Islet precursor cell (in vitro differentiated cells): ENCODE results near the gene CDH22.

ENCODE experiments used
- DNase-seq: peaks from one replicate; pipeline ENCODE4 v3.0.0-alpha.2; 2018

CDH22 gene

DNA sequence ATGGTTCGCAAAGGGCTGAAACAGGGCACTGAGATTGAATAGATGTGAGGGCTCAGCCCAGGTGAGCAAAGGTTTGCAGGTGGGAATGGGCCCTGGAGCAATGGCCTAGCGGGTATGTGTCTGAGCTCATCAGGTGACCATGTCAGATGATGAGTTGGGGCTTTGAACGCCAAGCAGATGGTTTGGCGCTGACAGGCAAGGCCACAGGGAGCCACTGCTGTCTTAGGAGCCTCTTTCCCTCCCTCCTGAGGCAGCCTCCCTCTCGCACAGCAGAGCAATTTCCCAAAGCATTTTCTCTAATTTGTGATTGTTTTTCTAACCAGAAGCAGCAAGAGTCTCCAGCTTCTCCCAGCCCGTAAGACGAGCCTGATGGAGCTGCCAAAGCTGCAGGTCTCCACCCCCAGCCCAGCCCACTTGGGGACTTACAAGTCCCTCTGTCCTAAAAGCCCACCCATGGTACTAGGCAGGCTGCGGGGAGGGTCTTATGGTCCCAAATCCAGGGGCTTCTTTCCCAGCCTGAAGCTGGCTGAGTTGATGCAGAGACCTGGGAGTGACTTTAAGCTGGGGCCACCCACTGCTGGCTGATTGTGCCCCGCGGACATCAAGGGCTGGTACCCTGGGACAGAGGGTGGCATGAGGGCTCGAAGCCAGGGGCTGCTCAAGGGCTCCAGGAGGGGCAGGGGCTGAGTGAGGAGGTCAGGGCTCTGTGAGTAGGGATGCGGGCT lies 11.6 kb downstream of the CDH22 start:
- DNase-seq, result no peak

DNA sequence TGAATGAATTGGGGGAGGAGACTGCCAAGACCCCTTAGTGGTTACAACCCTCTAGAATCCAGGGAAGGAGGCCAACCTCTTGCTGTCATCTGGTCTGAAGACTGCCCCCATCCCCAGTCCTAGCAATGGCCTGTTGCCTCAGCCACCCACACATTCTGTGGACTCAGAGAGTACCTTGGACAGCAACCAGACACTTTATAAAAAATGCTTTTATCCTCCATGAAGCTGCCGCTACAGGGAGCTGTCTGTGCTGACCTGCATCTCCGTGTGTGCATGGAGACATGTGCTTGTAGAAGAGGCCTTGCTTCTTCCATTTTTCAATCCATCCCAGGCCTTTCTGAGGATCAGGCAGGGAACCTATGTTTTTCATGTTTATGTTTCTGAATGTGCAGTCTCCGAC lies 15.2 kb downstream of the CDH22 start:
- DNase-seq, result peak; percentile 79

DNA sequence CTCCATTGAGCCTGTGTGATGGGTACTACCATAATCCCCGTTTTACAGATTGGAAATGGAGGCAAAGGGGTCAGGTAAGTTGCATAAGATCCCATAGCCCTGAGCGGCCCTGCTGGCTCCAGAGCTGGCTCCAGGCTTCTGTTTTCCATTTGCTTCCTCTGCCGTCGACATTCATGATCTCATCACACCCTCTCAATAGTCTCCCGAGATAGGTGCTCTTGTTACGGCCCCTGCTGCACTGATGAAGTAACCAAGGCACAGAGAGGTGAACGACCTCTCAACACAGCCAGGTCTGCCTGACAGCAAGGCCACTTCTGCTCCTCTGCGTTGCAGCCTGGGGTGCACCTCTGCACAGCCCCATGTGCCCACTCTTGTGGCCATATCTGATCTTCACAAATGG lies 16.9 kb downstream of the CDH22 start:
- DNase-seq, result no peak

DNA sequence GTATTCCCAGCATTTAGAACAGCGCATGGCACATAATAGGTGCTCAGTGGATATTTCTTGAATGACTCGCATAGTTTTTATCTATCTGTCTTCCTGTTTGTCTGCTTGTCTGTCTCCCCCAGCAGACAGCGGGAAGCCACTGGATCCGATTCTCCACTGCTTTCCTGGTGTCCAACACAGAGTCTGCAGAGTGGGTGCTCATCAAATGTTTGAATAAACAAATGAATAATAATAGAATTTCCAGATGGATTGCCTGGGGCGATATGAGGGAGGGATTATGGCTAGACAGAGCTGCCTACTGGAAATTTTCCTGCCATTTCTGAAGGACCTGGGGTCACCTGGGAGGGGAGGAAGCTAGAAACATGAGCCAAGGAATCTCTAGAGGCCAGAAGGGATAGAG lies 18.9 kb downstream of the CDH22 start:
- DNase-seq, result no peak

DNA sequence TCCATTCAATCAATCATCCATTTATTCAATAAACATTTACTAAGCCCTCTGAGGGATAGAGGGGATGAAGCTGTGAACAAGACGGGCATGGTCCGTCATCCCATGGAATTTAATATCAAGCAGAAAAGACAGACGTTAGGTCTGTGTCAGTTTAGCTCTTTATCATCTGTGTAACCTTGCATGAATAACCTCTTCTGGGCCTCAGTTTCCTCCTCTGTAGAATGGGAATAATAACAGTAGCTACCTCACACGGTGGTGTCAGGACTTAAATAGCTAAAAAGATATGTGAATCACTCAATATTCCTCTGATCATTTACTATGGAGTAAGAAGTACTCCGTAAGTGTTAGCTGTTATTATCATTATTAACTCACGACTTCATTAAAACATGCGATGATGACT lies 21.3 kb downstream of the CDH22 start:
- no peak for DNase-seq

DNA sequence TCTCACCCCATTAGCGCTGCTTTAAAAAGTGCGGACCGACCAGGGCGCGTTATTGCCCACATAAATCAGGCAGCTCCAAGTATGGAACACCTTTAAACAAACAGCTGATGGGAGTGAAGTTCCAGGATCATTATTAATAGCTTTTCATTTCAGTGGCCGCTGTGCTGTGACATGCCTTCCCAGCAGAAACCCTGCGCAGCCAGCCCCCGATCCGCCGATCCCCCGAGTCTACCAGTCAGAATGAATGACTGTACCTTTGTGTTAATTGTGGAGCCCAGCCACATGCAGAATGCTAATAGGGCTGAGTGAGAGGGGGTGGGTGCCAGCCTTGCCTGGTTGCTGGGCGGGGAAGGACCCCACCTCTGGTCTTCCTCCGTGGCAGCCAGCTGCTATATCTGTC lies 21.9 kb downstream of the CDH22 start:
- DNase-seq, result no peak

DNA sequence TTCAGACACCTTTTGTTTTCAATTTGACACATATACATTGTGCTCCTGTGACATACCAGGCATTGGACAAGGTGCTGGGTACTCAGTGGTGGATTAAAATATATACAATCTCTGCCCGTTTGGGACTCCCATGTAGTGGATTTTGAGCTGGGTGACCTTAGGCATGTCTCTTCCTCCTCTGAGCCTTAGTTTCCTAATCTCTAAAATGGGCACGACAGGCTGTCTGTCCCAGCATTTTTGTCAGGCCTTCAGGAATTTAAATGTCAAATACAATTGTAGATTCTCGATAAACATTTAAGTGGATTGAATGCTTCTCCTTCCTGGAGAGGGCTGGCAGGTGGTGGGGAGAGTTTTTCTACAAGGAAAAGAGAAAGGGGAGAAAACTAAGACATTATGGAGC lies 22.6 kb downstream of the CDH22 start:
- no peak for DNase-seq

DNA sequence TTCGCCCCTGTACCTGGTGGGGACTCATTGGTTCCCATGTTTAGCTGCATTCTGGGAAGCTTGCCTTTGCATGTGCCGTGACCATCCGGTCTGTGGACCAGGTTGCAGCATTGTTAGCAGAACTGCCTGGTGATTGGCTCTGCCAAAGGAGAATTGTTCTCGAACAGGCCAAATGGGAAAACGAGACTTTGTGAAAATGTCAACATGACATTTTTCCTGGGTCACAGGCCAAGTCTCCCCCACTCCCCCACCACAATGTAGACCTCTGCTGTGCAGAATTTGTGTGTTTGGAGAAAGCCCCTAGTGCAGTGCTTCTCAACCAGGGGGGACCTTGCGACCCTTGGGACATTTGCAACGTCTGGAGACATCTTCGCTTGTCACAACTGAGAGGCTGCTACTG lies 23.2 kb downstream of the CDH22 start:
- no peak for DNase-seq

DNA sequence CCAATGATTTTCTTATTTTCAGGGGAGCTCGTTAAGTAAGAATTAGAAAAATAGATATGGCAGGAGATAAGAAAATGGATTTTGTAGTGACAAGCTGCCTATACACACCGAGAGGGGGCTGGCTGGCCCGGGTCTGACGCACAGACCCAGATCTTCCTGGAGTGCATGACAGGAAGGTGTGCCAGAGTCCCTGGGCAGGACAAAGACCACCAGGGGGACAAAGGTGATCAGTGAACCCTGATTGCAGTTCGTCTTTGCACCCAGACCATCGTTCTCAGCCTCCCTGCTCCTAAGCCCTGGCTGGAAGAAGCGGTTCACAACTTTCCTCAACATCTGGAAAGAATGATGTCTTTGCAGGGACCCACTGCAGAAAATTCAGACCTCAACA lies 24.3 kb downstream of the CDH22 start:
- no peak for DNase-seq

DNA sequence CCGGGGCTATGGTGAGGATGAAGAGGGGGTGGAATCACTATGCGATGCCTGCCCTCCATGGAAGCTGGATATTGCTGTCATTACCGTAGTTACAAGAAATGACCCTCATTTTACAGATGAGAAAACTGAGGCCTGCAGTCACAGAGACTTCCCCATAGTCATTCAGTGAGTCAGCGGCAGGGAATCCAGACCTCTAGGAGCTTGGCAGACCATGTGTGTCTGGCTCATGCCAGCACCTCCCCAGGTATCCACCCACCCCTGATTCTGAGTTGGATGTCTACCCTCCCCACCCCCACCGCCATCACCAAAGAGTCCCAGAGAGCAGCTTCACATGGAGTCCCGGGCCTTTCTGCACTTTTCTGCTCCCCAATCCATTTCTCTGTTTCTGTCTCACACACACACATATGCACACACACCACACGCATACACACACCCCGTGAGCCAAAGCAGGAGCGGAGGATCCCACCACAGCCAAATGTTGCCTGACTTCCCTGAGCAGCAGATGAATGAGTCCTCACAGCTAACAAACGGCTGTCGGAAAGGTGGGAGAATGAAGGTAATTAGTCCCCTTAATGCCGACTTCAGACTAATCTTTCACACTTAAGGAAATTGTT lies 24.8 kb downstream of the CDH22 start:
- DNase-seq, result peak; percentile 82

DNA sequence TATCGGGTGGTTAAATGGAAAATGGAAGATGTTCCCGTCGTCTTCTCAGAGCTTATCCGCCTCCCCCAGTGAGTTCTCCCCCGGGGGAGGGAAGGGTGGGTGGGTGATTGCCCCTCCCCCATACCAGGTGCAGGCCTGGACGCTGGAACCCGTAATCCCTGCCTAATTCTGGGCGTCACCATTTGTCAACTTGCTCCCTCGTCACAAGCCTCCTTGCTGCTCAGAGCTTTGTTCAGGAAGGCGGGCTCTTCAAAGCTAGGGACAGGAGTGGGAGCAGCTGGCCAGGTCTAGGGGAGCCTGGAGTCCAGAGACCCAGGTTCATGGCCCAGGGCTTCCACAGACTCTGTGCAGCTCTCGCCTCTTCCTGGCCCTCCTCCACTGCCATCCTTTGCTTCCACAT lies 25.6 kb downstream of the CDH22 start:
- DNase-seq, result no peak

DNA sequence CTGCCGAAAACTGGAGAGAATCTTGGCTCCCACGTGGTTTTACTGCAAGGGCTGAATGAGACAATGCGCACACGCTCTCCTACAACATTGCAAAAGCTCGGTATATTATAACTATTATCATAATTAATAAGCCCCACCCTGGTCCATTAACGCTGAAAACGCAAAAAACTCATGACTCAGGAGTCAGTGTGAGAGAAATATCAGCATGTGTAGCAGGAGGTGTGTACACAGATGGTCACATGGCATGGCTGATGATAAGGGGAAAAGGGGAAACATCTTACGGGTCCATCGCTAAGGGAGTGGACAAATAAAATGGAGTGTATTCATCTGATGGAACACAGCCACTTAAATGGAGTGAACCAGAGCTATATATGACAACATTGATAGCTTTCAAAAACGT lies 29.2 kb downstream of the CDH22 start:
- no peak for DNase-seq

DNA sequence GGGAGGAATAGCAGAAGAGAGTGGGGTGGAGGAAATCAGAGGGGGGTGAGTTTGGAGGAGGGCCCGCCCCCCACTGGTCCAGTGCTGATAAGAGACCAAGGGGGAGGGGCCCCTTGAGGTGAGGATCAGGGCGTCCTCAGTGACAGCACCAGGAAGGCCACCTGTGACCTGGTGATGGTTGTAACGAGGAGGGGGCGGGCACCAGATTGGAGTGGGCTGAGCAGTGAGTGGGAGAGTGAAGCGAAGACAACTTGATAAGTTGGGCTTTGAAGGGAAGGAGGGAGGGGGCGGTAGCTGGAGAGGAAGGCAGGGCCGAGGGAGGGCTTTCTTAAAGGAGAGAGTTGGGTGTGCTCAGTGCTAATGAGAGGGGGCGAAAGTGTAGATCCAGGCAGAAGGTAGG lies 30.7 kb downstream of the CDH22 start:
- no peak for DNase-seq

DNA sequence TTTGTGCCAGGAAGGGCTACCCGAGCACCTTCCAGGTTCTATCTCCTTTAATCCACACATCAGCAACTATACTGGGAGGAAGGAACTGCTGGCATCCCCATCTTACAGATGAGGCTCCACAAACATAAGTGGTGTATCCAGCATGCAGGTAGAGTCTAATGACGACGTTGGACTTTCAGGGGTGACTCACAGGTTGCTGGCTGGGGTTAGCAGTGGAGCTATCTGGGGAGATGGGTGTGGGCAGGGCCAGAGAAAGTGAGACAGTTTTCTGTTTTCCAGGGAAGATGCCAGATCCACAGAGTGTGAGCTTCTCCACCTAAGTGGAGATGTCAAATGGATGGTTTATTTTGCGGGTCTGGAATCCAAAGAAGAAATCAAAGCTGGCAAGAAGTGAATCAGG lies 31.8 kb downstream of the CDH22 start:
- DNase-seq, result no peak

DNA sequence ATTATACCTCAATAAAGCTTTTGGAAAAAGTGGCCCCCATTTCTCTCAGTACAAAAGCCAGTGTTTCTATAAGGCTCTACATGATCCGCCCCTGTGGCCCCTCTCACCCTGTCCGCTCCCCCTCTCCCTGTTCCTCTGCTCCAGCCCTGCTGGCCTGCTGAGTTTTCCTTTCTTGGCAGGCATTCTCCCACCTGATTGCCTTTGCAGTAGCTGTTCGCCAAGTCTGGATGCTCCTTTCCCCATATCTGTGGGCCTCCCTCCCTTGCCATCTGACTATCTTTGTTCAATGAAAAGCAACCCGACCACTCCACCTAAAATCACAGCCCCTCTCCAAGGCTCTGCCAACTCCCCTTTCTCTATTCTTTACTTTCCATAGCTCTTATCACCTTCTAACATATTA lies 33.2 kb downstream of the CDH22 start:
- no peak for DNase-seq

DNA sequence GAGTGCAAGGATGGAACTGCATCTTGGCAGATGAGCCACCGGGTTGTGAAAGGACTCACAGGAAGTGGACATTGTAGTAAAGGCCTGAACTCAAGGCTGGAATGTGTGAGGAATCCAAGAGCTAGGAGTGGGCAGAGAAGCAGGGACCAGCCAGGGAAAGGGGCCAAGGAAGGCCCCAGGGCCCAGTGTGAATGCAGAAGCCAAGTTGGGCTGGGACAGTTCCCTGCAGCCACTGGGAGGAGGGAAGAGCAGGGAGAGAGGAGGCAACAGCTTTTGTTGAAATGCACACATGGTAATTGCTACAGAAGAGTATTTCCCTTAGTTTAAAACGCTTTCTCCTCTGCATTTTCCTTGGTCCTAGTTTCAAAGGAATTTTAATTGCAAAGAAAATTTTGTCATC lies 34.6 kb downstream of the CDH22 start:
- no peak for DNase-seq

DNA sequence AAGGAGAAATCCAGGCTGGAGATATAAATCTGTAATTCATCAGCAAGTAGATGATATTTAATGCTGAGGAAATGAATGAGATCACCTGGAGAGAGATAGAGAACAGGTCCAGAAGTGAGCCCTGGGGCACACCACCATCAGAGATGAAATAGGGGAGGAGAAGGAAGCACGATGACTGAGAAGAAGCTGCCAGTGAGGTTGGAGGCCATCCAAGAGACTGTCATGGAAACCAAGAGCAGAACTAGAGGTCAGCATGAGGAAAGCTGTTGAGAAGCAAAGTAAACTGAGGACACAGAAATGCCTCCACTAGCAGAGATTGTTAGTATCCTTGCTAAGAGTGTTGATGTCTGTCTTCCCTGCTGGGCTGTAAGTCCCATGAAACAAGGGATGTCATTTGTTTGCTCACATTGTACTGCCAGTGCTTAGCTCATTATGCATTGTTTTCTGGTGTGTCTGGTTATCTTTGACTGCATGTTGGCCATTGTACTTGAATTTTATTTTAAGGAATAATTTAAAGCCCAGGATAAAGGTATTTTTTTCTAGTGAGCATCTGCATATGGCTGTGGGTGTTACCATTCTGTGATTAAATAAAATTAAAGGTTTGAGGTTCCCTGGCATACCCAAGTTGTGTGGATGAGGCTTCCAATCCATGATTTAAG lies 35.8 kb downstream of the CDH22 start:
- no peak for DNase-seq

DNA sequence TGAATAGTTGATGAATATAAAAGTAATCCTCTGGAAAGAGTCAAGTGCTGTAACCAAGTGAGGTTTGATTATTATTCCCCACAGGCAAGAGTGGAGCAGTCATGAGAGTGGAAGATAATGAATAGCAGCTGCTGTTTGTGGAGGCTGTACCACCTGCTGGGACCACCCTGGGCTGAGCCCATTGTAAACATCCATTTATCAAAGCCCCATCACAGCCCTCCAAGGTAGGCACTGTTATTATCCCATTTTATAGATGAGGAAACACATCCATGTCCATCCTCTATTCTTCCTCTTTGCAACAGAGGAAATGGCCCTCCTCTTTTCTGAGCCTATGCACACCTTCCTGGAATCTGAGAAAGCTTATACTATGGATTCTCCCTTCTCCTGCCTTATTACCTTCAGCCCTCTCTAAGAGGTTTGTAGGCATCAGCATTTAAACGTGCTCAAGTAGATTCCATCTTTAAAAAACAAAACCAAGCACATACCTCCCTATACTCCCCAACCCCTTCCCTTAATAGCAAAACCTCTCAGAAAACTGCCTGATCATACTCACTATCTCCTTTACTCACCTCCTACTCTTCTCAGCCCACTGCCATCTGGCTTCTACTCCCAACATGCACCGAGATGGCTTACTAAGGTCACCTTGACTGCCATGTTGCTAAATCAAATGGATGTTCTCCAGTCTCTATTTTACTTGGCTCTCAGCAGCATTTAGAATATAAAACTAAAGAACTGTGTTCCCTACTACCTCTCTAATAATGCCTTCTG lies 37.1 kb downstream of the CDH22 start:
- no peak for DNase-seq

DNA sequence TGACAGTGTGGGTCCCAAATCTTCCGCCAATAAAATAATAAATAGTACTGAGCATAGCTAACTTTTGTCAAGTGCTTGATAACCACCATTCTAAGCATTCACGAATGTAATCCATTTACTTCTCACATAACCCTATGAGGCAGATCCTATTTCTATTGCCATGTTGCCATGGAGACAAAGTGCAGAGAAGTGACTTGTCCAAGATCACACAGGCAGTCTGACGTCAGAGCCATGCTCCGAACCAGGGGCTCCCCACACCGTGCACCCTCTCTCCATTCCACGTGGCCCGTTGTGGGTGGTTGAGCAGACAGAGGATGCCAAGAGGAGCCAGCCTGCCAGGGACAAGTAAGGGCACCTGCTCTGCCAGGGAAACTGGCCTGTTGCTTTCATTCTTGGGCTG lies 38.9 kb downstream of the CDH22 start:
- DNase-seq, result no peak

DNA sequence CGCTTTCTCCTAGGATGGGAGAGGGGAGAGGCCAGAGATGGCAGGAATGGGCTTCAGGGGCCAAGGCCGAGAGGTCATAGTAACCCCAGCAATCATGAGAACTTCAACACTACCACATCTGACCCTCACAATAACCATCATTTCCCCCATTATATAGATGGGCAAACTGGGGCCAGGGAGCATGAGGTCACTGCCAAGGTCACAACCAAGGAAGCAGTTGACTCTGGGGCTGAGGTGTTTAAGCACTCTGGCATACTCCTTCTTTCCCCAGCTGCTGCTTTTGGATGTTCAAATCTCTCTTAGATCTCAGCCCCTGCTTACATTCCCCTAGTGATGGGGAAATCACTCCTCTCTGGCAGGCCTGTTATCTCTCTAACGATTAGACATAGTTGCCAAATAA lies 39.6 kb downstream of the CDH22 start:
- DNase-seq, result no peak

DNA sequence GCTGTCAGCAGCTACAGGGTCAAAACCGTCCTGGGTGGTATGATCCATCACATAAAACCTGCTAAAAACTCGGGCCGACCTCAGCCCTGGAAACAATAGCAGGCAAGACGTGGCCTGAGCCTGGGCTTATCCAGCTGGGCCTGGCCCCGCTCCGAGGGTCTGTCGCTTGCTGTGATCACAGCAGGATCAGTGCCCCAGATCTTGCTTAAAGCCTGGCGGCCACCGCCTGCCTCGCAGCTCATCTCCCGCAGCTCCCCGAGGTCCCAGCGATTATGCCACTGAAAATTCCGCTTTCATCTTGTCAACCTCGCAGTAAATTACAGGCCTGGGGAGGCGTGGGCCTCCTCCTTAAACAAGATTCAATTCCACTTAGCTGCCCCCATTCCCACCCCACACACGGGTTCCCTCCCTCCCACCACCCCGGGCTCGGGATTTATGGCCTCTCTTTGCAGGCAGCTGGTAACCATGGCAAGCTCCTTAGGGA lies 40.1 kb downstream of the CDH22 start:
- no peak for DNase-seq

DNA sequence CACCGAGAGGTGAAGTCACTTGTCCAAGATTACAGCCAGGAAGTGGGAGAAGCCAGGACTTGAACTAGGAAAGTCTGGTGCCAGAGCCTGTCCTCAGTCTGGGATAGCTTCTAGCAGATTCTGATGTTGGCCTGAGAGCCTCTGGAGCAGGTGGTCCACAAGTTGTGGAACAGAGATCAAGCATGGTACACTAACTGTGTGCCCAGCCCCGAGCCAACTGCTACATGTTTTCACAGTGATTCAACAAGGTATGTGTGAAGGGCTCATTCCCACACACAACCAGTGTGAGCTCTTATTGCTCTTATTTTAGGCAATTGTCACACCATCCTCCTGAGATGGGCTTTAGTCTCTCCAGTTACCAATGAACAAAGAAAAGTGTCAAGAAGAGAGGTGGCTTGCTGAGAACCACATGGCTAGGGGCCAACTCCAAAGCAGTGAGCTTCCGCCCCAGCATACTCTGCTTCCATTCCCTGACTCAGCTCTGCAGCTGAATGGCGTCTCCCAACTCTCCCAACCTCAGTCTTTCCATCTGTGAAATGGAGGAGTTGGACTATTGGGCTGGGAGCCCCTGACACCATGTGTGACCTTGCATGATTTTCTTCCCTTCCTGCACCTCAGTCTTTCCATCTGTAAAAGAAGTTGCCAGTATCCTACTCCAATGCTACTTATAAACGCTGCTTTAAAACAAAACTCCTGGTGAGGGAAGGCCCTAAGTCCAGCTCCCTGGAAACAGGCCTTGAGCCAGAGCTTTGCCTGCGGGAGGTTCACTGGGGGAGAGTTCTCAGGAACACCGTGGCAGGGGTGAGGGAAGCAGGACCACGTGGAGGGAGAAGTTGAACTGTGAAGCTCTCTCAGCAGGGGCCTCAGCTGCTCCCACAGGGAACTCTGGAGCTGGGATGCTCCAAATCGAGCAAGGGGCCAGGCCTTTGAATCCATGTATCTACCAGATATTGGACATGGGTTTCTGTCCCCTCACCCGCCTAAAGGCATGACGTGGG lies 40.9 kb downstream of the CDH22 start:
- no peak for DNase-seq
